H1 (cell line): ENCODE data around the gene CBLB. TPM values are rescaled to one million over a fixed set of nuclear protein-coding genes. Genes with fewer than 3 reads are reported as not detected.

Source experiments
- CTCF ChIA-PET: fragments of 300-600 bp; sonication (Branson Sonifier 250); formaldehyde crosslinking; loops from one replicate; lab custom pipeline; 2021; ENCODE audit not compliant: partially characterized antibody; lab: Charles Lee
- POLR2A ChIA-PET: fragments of 300-600 bp; sonication (Branson Sonifier 250); formaldehyde crosslinking; loops from one replicate; lab custom pipeline; 2021; ENCODE audit warnings: inconsistent platforms; ENCODE audit not compliant: partially characterized antibody; lab: Charles Lee
- DNase-seq, 2 experiments: peaks; one replicate each; pipeline versions ENCODE4 v3.0.0 to v3.0.0-alpha.2; 2010 to 2022; ENCODE audit warnings: low spot score in 2 of 2, low read depth in 1 of 2, mixed read lengths in 1 of 2
- FAIRE-seq: peaks from 2 replicates; lab custom pipeline; 2011; peaks lifted over from hg19 to GRCh38; lab: Jason Lieb, UNC
- H2AFZ ChIP-seq: 2 replicates; pipeline ENCODE4 v1.8.1; 2012; ENCODE audit warnings: low read length, inconsistent platforms
- H2AK5ac ChIP-seq: 2 replicates; pipeline ENCODE4 v1.6.1; 2013; ENCODE audit warnings: low read depth, low read length
- H2BK120ac ChIP-seq: replicated peaks from 2 replicates; pipeline ENCODE3; 2013; ENCODE audit warnings: low read depth, low read length, inconsistent platforms
- H2BK12ac ChIP-seq: 2 replicates; pipeline ENCODE4 v1.6.1; 2013; ENCODE audit warnings: low read depth, low read length
- H2BK15ac ChIP-seq: 2 replicates; pipeline ENCODE4 v1.6.1; 2013; ENCODE audit warnings: low read length
- H2BK20ac ChIP-seq: 2 replicates; pipeline ENCODE4 v1.6.1; 2013; ENCODE audit warnings: low read length
- H2BK5ac ChIP-seq: 2 replicates; pipeline ENCODE4 v1.6.1; 2013; ENCODE audit warnings: low read depth, low read length
- H3K14ac ChIP-seq: 2 replicates; pipeline ENCODE4 v1.6.1; 2013; ENCODE audit warnings: inconsistent platforms; ENCODE audit not compliant: insufficient read length
- H3K18ac ChIP-seq: 2 replicates; pipeline ENCODE4 v1.6.1; 2013; ENCODE audit warnings: low read length; ENCODE audit errors: extremely low read depth
- H3K23ac ChIP-seq: 2 replicates; pipeline ENCODE4 v1.6.1; 2013; ENCODE audit warnings: inconsistent platforms; ENCODE audit not compliant: insufficient read length
- H3K23me2 ChIP-seq: 2 replicates; pipeline ENCODE4 v1.6.1; 2013; ENCODE audit warnings: low read depth, low read length
- H3K27ac ChIP-seq: 2 replicates; pipeline ENCODE4 v1.6.1; 2011; ENCODE audit warnings: low read depth, low read length, inconsistent platforms
- H3K27me3 ChIP-seq, 4 experiments: replicated peaks in 1 of 4; 1 replicate in 1 of 4; 2 replicates in 3 of 4; pipeline versions ENCODE4 v1.6.1 to v1.8.1; 2011 to 2013; ENCODE audit warnings: low read length in 3 of 4, mild to moderate bottlenecking in 3 of 4, inconsistent platforms in 2 of 4, mixed read lengths in 2 of 4, moderate library complexity in 1 of 4; ENCODE audit not compliant: control insufficient read depth in 3 of 4, insufficient read depth in 3 of 4; ENCODE audit errors: extremely low read depth in 1 of 4
- H3K36me3 ChIP-seq, 4 experiments: 2 replicates each; pipeline versions ENCODE4 v1.6.1 to v1.8.1; 2011 to 2013; ENCODE audit warnings: mild to moderate bottlenecking in 4 of 4, low read length in 3 of 4, moderate library complexity in 2 of 4, control low read depth in 1 of 4, inconsistent platforms in 1 of 4; ENCODE audit not compliant: insufficient read depth in 4 of 4, control insufficient read depth in 2 of 4
- H3K4ac ChIP-seq: replicated peaks from 2 replicates; pipeline ENCODE3; 2013; ENCODE audit warnings: low read length, low read depth, mixed read lengths, inconsistent platforms; ENCODE audit not compliant: insufficient read length
- H3K4me1 ChIP-seq, 4 experiments: replicated peaks in 1 of 4; 1 replicate in 1 of 4; 2 replicates in 3 of 4; pipeline versions ENCODE4 v1.6.1 to v1.8.1; 2011 to 2013; ENCODE audit warnings: low read length in 3 of 4, inconsistent platforms in 2 of 4, mixed read lengths in 1 of 4; ENCODE audit not compliant: insufficient read depth in 4 of 4, control insufficient read depth in 3 of 4
- H3K4me2 ChIP-seq, 2 experiments: 2 replicates each; pipeline versions ENCODE4 v1.6.1 to v1.8.1; 2011 to 2013; ENCODE audit warnings: low read depth in 2 of 2, low read length in 2 of 2, control low read depth in 1 of 2, inconsistent platforms in 1 of 2, mild to moderate bottlenecking in 1 of 2; ENCODE audit not compliant: insufficient read depth in 1 of 2
- H3K4me3 ChIP-seq, 4 experiments: fragments of 200-600, 300-600 bp in 1 of 4; sonication (generic), shearing (Covaris generic), sonication (Bioruptor Twin) in 1 of 4; 2 replicates each; pipeline versions ENCODE4 v1.5.1 to v1.8.1; 2011 to 2016; ENCODE audit warnings: low read length in 4 of 4, low read depth in 3 of 4, control low read depth in 2 of 4, inconsistent platforms in 2 of 4, mild to moderate bottlenecking in 2 of 4, mixed read lengths in 1 of 4, moderate library complexity in 1 of 4; ENCODE audit not compliant: insufficient read depth in 2 of 4; ENCODE audit errors: extremely low read depth in 1 of 4
- H3K56ac ChIP-seq: replicated peaks from 2 replicates; pipeline ENCODE3; 2013; ENCODE audit warnings: low read depth, mild to moderate bottlenecking, mixed read lengths, low read length, inconsistent platforms; ENCODE audit not compliant: insufficient read length
- H3K79me1 ChIP-seq: 2 replicates; pipeline ENCODE4 v1.6.1; 2013; ENCODE audit warnings: low read depth, low read length, control low read depth
- H3K79me2 ChIP-seq, 2 experiments: 2 replicates each; pipeline versions ENCODE4 v1.6.1 to v1.8.1; 2012 to 2013; ENCODE audit warnings: low read length in 2 of 2, mild to moderate bottlenecking in 2 of 2, inconsistent platforms in 1 of 2; ENCODE audit not compliant: insufficient read depth in 2 of 2, control insufficient read depth in 1 of 2
- H3K9ac ChIP-seq, 4 experiments: replicated peaks in 1 of 4; 1 replicate in 1 of 4; 2 replicates in 3 of 4; pipeline versions ENCODE4 v1.6.1 to v1.8.1; 2011 to 2013; ENCODE audit warnings: low read depth in 3 of 4, low read length in 3 of 4, control low read depth in 2 of 4, mild to moderate bottlenecking in 2 of 4, moderate library complexity in 2 of 4, inconsistent platforms in 1 of 4; ENCODE audit errors: extremely low read depth in 1 of 4
- H3K9me3 ChIP-seq, 2 experiments: 2 replicates each; pipeline versions ENCODE4 v1.6.1 to v1.8.1; 2012 to 2013; ENCODE audit warnings: mild to moderate bottlenecking in 2 of 2, moderate library complexity in 2 of 2, control low read depth in 1 of 2, inconsistent platforms in 1 of 2, low read depth in 1 of 2, low read length in 1 of 2, mixed read lengths in 1 of 2; ENCODE audit not compliant: insufficient read depth in 2 of 2
- H4K20me1 ChIP-seq, 2 experiments: replicated peaks in 1 of 2; 2 replicates each; pipeline versions ENCODE3 to v1.8.1; 2011 to 2013; ENCODE audit warnings: inconsistent platforms in 2 of 2, low read length in 2 of 2, mild to moderate bottlenecking in 1 of 2; ENCODE audit not compliant: insufficient read depth in 2 of 2, control insufficient read depth in 1 of 2
- H4K5ac ChIP-seq: 2 replicates; pipeline ENCODE4 v1.6.1; 2013; ENCODE audit warnings: low read length, low read depth, mixed read lengths, inconsistent platforms; ENCODE audit not compliant: insufficient read length
- H4K8ac ChIP-seq: 2 replicates; pipeline ENCODE4 v1.8.0; 2013; ENCODE audit warnings: mild to moderate bottlenecking, moderate library complexity, low read length, inconsistent platforms; ENCODE audit not compliant: insufficient read depth; ENCODE audit errors: extremely low read depth
- H4K91ac ChIP-seq: replicated peaks from 2 replicates; pipeline ENCODE3; 2013; ENCODE audit warnings: low read length, mixed read lengths, inconsistent platforms; ENCODE audit not compliant: insufficient read length
- ASH2L ChIP-seq: fragments of 200-600, 300-600 bp; sonication (generic); IDR thresholded peaks from one replicate; pipeline ENCODE4 v1.7.1; 2017; ENCODE audit warnings: low read length
- BRCA1 ChIP-seq: IDR thresholded peaks from 2 replicates; pipeline ENCODE4 v1.6.1; 2012; ENCODE audit warnings: low read depth, low read length, improper control_type of control experiment
- CBX8 ChIP-seq: fragments of 300-800, 300-1000 bp; sonication (generic); IDR thresholded peaks from 2 replicates; pipeline ENCODE4 v1.7.1; 2016; ENCODE audit warnings: low read depth, low read length, borderline replicate concordance
- CHD2 ChIP-seq: IDR thresholded peaks from 2 replicates; pipeline ENCODE4 v1.6.1; 2012; ENCODE audit warnings: low read length, improper control_type of control experiment
- CREB1 ChIP-seq: IDR thresholded peaks from 2 replicates; pipeline ENCODE4 v1.6.1; 2012; ENCODE audit warnings: inconsistent platforms
- GABPA ChIP-seq: IDR thresholded peaks from 2 replicates; pipeline ENCODE4 v1.6.1; 2011; ENCODE audit warnings: mild to moderate bottlenecking, low read length, moderate library complexity, borderline replicate concordance; ENCODE audit not compliant: insufficient read depth
- JUND ChIP-seq: IDR thresholded peaks from 2 replicates; pipeline ENCODE4 v1.6.1; 2011; ENCODE audit warnings: mild to moderate bottlenecking, improper control_type of control experiment, low read length
- RBBP5 ChIP-seq: IDR thresholded peaks from 2 replicates; pipeline ENCODE4 v1.7.1; 2012; ENCODE audit warnings: low read depth, mild to moderate bottlenecking, inconsistent platforms, low read length, moderate library complexity, borderline replicate concordance
- SIN3A ChIP-seq, 2 experiments: IDR thresholded peaks in 1 of 2; conservative IDR thresholded peaks in 1 of 2; 2 replicates each; pipeline ENCODE4 v1.6.1; 2011 to 2012; ENCODE audit warnings: low read length in 2 of 2, improper control_type of control experiment in 1 of 2, low read depth in 1 of 2, mild to moderate bottlenecking in 1 of 2
- SIRT6 ChIP-seq: IDR thresholded peaks from one replicate; pipeline ENCODE4 v1.7.1; 2012; ENCODE audit warnings: low read length, inconsistent platforms
- SIX5 ChIP-seq: IDR thresholded peaks from 2 replicates; pipeline ENCODE4 v1.6.1; 2011; ENCODE audit warnings: mild to moderate bottlenecking, low read depth, low read length
- SP4 ChIP-seq: IDR thresholded peaks from 2 replicates; pipeline ENCODE4 v1.6.1; 2012; ENCODE audit warnings: low read length, inconsistent platforms
- SRF ChIP-seq: IDR thresholded peaks from 2 replicates; pipeline ENCODE4 v1.6.1; 2011; ENCODE audit warnings: mild to moderate bottlenecking, low read depth, low read length, moderate library complexity
- TBP ChIP-seq: IDR thresholded peaks from 2 replicates; pipeline ENCODE4 v1.6.1; 2011; ENCODE audit warnings: low read depth, low read length, improper control_type of control experiment
- YY1 ChIP-seq: IDR thresholded peaks from 2 replicates; pipeline ENCODE4 v1.6.1; 2011; ENCODE audit warnings: low read depth, mild to moderate bottlenecking, low read length
- ZNF274 ChIP-seq: IDR thresholded peaks from 2 replicates; pipeline ENCODE4 v1.7.0; 2012; ENCODE audit warnings: low read length, borderline replicate concordance; ENCODE audit errors: extremely low read depth
- polyA plus RNA-seq, 7 experiments: library from polyadenylated mRNA; depleted of rRNA in 3 of 7; stranded (reverse) in 5 of 7; unstranded in 2 of 7; fragments of >200 nt in 5 of 7; fragments of 200-250 nt in 2 of 7; gene quantifications; 1 replicate in 5 of 7; 2 replicates in 1 of 7; 4 replicates in 1 of 7; pipeline versions ENCODE4 v1.2.1 to v1.2.3, GENCODE V29; 2011 to 2013; ENCODE audit warnings: missing spikeins in 2 of 7, mixed read lengths in 2 of 7
- total RNA-seq: library from RNA; stranded (reverse); fragmentation: NEBNext Ultra II Directional; extraction: Animal tissue kit (Norgen Biotek cat#: 25700); gene quantifications from 2 replicates; pipeline ENCODE4 v1.2.1, GENCODE V29; 2021
- TF ChIP-seq, protein P1 (sequence below): IDR thresholded peaks from 2 replicates; pipeline ENCODE4 v1.6.1; 2011; ENCODE audit warnings: low read length, improper control_type of control experiment

Gene CBLB
- total and polyA plus RNA-seq, 2 of the 8 experiments (the other 6 are each of a cell fraction or from before 2014, with no cell fraction given) = 14.5 to 26.0 TPM

DNA sequence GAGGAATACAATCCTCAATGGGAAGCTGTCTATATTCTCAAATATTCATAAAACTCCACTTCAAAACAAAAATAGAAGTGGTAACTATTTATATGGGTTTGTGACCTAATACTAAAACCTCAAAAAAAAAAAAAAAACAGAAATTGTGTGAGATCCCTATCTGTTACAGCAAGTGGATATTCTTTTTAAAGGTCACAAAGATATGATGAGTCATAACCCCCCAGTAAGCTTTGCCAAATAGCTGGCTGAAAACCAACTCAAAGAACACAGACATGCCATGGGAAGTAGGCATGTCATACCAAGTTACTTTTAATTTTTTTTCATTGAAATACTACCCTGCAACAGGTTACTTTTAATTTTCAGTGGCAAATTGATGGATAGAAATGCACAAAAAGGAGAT is 62.5 kb downstream of the CBLB start:
- Histone ChIP-seq H2BK5ac (no peak overlapping the region), H3K4me3 (no peak overlapping the region), H3K23ac (no peak overlapping the region), H2BK15ac (no peak overlapping the region), H3K9me3 (no peaks in the 10 kb centered on the region), H4K5ac (no peak overlapping the region), H3K36me3 (no peaks in the 10 kb centered on the region), H2BK120ac (no peak overlapping the region), H2AFZ (no peak overlapping the region), H4K91ac (no peak overlapping the region), H3K4me2 (no peak overlapping the region), H3K27ac (no peak overlapping the region), H4K8ac (no peak overlapping the region), H3K23me2 (no peaks in the 10 kb centered on the region), H3K18ac (no peak overlapping the region), H3K14ac (no peak overlapping the region), H4K20me1 (no peaks in the 10 kb centered on the region), H3K79me1 (no peaks in the 10 kb centered on the region), H3K56ac (no peak overlapping the region), H3K79me2 (peaks cover 0 to 12% of the 10 kb centered on the region in 2 experiments; a peak in 1 of 4 replicates), H2BK20ac (no peak overlapping the region), H2BK12ac (no peak overlapping the region), H3K27me3 (no peaks in the 10 kb centered on the region), H3K4me1 (peaks cover 0 to 9% (median 2%) of the 10 kb centered on the region in 4 experiments; a peak in 3 of 7 replicates), H3K4ac (no peak overlapping the region), H3K9ac (no peak overlapping the region), H2AK5ac (no peak overlapping the region)
- no peak for TF ChIP-seq BRCA1
- no peak for TF ChIP-seq CBX8
- no peak for TF ChIP-seq SIX5
- TF ChIP-seq JUND = no peak
- TF ChIP-seq GABPA = no peak
- TF ChIP-seq CHD2 = no peak
- TF ChIP-seq, protein P1, sequence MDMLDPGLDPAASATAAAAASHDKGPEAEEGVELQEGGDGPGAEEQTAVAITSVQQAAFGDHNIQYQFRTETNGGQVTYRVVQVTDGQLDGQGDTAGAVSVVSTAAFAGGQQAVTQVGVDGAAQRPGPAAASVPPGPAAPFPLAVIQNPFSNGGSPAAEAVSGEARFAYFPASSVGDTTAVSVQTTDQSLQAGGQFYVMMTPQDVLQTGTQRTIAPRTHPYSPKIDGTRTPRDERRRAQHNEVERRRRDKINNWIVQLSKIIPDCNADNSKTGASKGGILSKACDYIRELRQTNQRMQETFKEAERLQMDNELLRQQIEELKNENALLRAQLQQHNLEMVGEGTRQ = no peak
- TF ChIP-seq SP4 = no peak
- TF ChIP-seq ZNF274 = no peak
- no peak for TF ChIP-seq YY1
- no peak for TF ChIP-seq ASH2L
- no peak for TF ChIP-seq RBBP5
- no peak for TF ChIP-seq SIN3A (conservative IDR thresholded peaks at IDR 0.05 in 1 of 2, IDR thresholded peaks at IDR 0.05 in 1 of 2; ENCODE audit: low read depth in 1 of 2, low read length in 2 of 2)
- TF ChIP-seq SRF = no peak
- no peak for TF ChIP-seq CREB1
- TF ChIP-seq TBP = no peak
- TF ChIP-seq SIRT6 = no peak
- FAIRE-seq (no peak), DNase-seq (no peak)
- ChIA-PET CTCF (no interaction called here), POLR2A (no interaction called here)
